Gastrocnemius medialis (tissue), 4 donors: ENCODE data around the gene SP6. TPM values are rescaled to one million over a fixed set of nuclear protein-coding genes. Genes with fewer than 3 reads are reported as not detected.

Source experiments
- ATAC-seq, 2 donors: fragments of 150-250 bp; one replicate each; pipeline ENCODE4 v1.9.1; 2016
- DNase-seq, 2 donors: peaks; one replicate each; pipeline ENCODE4 v3.0.0-alpha.2; 2019
- H3K27ac ChIP-seq, 4 donors: fragments of 200-600 bp; sonication (generic); 1 replicate in 1 of 4; 2 replicates in 3 of 4; pipeline ENCODE4 v1.5.1; 2016 to 2018; ENCODE audit warnings: mild to moderate bottlenecking in 2 of 4, moderate library complexity in 1 of 4
- H3K27me3 ChIP-seq, 3 donors: fragments of 200-600 bp; sonication (generic) in 2 of 3; 1 replicate in 1 of 3; 2 replicates in 2 of 3; pipeline versions ENCODE4 v1.5.1 to v1.6.0; 2016 to 2019; ENCODE audit warnings: mild to moderate bottlenecking in 1 of 3, moderate library complexity in 1 of 3
- H3K36me3 ChIP-seq, 2 donors: fragments of 200-600 bp; sonication (generic) in 1 of 2; one replicate each; pipeline ENCODE4 v1.5.1; 2017 to 2018
- H3K4me1 ChIP-seq, 2 donors: fragments of 200-600 bp; sonication (generic) in 1 of 2; one replicate each; pipeline ENCODE4 v1.5.1; 2016 to 2017; ENCODE audit warnings: mild to moderate bottlenecking in 2 of 2
- H3K4me3 ChIP-seq, 4 donors: fragments of 200-600 bp; sonication (generic) in 3 of 4; 1 replicate in 1 of 4; 2 replicates in 3 of 4; pipeline ENCODE4 v1.5.1; 2016 to 2019; ENCODE audit warnings: mild to moderate bottlenecking in 2 of 4
- H3K9me3 ChIP-seq, 3 donors: fragments of 200-600 bp; sonication (generic) in 2 of 3; 1 replicate in 1 of 3; 2 replicates in 2 of 3; pipeline ENCODE4 v1.5.1; 2016 to 2019
- POLR2A ChIP-seq, 2 donors: fragments of 450-650 bp; IDR thresholded peaks; one replicate each; pipeline ENCODE4 v1.6.1; 2017; ENCODE audit warnings: antibody characterized with exemption in 2 of 2, mild to moderate bottlenecking in 2 of 2, moderate library complexity in 2 of 2
- in situ Hi-C, 4 donors: fragments of 200-750 bp; cut with MboI; loops; one replicate each; pipeline versions ENCODE4 v1.15.0 to v1.8.0; 2017; ENCODE audit warnings: low sequenced_read_pairs in 4 of 4
- intact Hi-C: fragments of 100-400 bp; cut with DNase I; formaldehyde crosslinking; loops from one replicate; pipeline ENCODE4 v1.15.1; 2023; ENCODE audit warnings: low total_unique reads
- total RNA-seq, 4 donors: library from RNA; depleted of rRNA; stranded (reverse); fragments of >200 nt; gene quantifications; one replicate each; pipeline versions ENCODE4 v1.1.0 to v1.2.3, GENCODE V29; 2016
- TF ChIP-seq, protein P1 (sequence below), 5 experiments: fragments of 450-650 bp in 3 of 5; fragments of 200-600 bp in 2 of 5; sonication (generic) in 2 of 5; IDR thresholded peaks in 4 of 5; conservative IDR thresholded peaks in 1 of 5; 1 replicate in 4 of 5; 2 replicates in 1 of 5; pipeline ENCODE4 v1.5.1; 2016 to 2019; ENCODE audit warnings: antibody characterized with exemption in 5 of 5, mild to moderate bottlenecking in 3 of 5, moderate library complexity in 3 of 5

The SP6 gene
- total RNA-seq, 4 donors from 2014 or later, result 0.16 TPM; not detected in 3

DNA sequence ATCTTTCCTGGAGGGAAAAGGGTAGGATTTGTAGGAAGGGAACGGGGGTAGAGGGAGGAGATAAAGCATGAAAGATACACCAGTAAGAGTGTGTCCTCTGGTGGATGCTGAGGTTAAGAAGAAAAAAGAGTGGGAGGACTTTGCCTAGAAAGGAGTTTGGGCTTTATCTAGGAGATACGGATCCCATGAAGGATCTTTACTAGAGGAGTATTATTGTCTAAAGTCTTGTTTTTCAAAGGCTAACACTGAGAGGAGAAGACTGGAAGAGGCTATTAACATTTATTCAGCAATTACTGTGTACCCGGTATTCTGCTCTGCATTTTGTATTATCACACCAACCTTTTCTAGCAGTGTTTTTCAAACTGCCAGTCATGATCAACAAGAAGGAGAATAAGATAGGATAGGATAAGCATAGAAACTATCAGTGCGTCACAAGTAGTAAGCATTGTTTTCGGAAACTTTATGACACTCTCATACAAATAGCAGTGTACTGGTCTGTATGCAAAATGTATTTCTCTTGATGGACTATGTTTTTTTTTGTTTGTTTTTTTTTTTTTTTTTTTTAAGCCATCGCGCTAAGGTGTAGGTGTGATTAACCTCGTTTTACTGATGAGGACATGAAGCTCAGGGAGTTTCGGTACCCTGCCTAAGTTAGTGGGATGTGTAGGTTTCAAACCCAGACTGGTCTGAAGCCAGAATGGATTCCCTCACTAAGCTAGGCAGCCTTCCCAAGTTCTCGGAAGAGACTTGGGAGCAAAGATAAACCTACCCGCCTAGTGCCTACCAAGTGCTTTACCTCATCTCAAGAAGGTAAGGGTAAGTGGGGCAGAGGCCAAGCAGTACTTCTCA, 43.8 kb upstream of the SP6 start:
- H3K9me3 ChIP-seq, result no peaks in the 10 kb centered on the region
- ATAC-seq (no peak), DNase-seq (no peak)
- in situ Hi-C loops (loop anchor here in 2 of 4 donors (5.0 to 10.0 kb wide), 2 partner anchors 50 to 52 kb away; partner anchors contain the start of genes PNPO (in 1 of the 2) and SCRN2 (in 1 of the 2)), intact Hi-C loops (loop anchor here (1.0 to 5.0 kb wide), 7 partner anchors 46 to 1298 kb away; partner anchors contain the start of genes LRRC46, MRPL10, PNPO and SNX11)
- peak overlapping the region; percentile 88 to 96 (median 92) for H3K27ac ChIP-seq
- no peaks in the 10 kb centered on the region for H3K36me3 ChIP-seq
- no peak for TF ChIP-seq POLR2A (IDR thresholded peaks at IDR 0.05)
- TF ChIP-seq, protein P1, sequence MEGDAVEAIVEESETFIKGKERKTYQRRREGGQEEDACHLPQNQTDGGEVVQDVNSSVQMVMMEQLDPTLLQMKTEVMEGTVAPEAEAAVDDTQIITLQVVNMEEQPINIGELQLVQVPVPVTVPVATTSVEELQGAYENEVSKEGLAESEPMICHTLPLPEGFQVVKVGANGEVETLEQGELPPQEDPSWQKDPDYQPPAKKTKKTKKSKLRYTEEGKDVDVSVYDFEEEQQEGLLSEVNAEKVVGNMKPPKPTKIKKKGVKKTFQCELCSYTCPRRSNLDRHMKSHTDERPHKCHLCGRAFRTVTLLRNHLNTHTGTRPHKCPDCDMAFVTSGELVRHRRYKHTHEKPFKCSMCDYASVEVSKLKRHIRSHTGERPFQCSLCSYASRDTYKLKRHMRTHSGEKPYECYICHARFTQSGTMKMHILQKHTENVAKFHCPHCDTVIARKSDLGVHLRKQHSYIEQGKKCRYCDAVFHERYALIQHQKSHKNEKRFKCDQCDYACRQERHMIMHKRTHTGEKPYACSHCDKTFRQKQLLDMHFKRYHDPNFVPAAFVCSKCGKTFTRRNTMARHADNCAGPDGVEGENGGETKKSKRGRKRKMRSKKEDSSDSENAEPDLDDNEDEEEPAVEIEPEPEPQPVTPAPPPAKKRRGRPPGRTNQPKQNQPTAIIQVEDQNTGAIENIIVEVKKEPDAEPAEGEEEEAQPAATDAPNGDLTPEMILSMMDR (IDR thresholded peaks at IDR 0.05 in 4 of 5, conservative IDR thresholded peaks at IDR 0.05 in 1 of 5), result no peak
- no peaks in the 10 kb centered on the region for H3K27me3 ChIP-seq
- H3K4me1 ChIP-seq, result peaks cover 32 to 37% of the 10 kb centered on the region in 2 donors
- H3K4me3 ChIP-seq, result peak overlapping the region; percentile 60 to 84 (median 78)

- Histone ChIP-seq H3K27me3 (no peaks in the 10 kb centered on the region), H3K27ac (no peak overlapping the region), H3K36me3 (no peaks in the 10 kb centered on the region), H3K4me3 (no peak overlapping the region), H3K9me3 (no peaks in the 10 kb centered on the region), H3K4me1 (peaks cover 4 to 10% of the 10 kb centered on the region in 2 donors)
- ATAC-seq (no peak), DNase-seq (no peak)
- intact Hi-C loops, result no loop called here
- TF ChIP-seq POLR2A (IDR thresholded peaks at IDR 0.05), result no peak
- TF ChIP-seq, protein P1 (IDR thresholded peaks at IDR 0.05 in 4 of 5, conservative IDR thresholded peaks at IDR 0.05 in 1 of 5), result no peak
- in situ Hi-C loops, result loop anchor here in 2 of 4 donors (5.0 to 10.0 kb wide), 2 partner anchors 49 to 53 kb away; partner anchors contain the start of genes PNPO (in 1 of the 2) and SCRN2 (in 1 of the 2)
These were observed 40.7 kb upstream of the SP6 start for GRCh38 chr17:47891545-47892088.

DNA sequence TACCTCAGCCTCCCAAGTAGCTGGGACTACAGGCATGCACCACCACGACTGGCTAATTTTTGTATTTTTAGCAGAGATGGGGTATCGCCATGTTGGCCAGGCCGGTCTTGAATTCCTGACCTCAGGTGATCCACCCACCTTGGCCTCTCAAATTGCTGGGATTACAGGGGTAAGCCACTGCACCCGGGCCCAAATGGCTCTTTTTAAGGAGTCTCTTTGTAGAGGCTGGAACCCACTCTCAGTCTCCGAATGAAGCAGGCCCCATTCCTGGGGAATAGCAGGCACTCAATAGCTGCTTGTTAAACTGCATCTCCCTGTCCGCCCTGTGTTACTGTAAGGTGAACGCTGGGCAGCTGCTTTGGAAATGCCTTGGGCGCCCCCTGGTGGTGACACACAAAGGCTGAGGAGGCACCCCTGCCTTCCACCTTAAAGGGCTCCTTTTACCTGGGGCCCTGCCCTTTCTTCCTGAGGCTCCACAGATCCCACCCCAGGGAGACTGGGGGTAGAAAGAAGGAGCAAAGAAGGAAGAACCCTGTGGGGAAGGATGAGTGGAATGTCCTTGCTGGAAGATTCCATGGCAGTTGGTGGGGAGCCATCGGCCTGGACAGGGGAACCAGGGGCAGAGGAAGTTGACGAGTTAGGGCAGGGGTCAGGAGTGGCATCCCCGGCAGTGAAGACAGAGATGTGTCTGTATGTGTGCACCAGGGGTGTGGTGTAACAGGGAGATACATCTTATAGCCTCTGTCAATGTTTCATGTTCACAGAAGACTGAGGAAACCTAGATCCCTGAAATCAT, 39.0 kb upstream of the SP6 start:
- no peaks in the 10 kb centered on the region for H3K9me3 ChIP-seq
- DNase-seq (peak; percentile 61 to 82), ATAC-seq (peak; percentile 92 to 98)
- in situ Hi-C loops (loop anchor here (5.0 to 10.0 kb wide), 2 partner anchors 48 to 55 kb away; partner anchors contain the start of genes SCRN2 (in 4 of the 4) and PNPO (in 1 of the 4)), intact Hi-C loops (loop anchor here (1.0 kb wide), 1 partner anchor 49 kb away; the partner anchor contains the start of gene SCRN2)
- peaks cover 4 to 8% of the 10 kb centered on the region in 2 donors for H3K4me1 ChIP-seq
- no peaks in the 10 kb centered on the region for H3K27me3 ChIP-seq
- no peak for TF ChIP-seq POLR2A (IDR thresholded peaks at IDR 0.05)
- TF ChIP-seq, protein P1 (IDR thresholded peaks at IDR 0.05 in 4 of 5, conservative IDR thresholded peaks at IDR 0.05 in 1 of 5), result peak; percentile 80 to 96 (median 95)
- H3K4me3 ChIP-seq, result no peak overlapping the region
- no peaks in the 10 kb centered on the region for H3K36me3 ChIP-seq
- H3K27ac ChIP-seq, result no peak overlapping the region

DNA sequence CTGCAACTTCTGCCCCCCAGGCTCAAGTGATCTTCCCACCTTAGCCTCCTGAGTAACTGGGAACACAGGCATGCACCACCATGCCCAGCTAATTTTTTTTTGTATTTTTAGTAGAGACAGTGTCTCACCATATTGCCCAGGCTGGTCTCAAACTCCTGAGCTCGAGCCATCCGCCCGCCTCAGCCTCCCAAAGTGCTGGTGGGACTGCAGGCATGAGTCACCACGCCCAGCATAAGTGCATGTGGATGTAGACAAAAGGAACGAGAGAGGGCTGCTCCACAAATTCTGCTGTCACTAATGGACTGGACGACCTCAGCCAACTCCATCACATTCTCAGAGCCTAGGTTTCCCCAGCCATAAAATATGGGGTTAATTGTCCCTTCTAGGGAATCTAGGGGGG, 37.3 kb upstream of the SP6 start:
- Histone ChIP-seq H3K9me3 (no peaks in the 10 kb centered on the region), H3K27ac (no peak overlapping the region), H3K27me3 (peaks cover 0 to 2% (median 0%) of the 10 kb centered on the region in 3 donors), H3K4me3 (no peak overlapping the region), H3K36me3 (no peaks in the 10 kb centered on the region), H3K4me1 (no peaks in the 10 kb centered on the region)
- no peak for DNase-seq
- TF ChIP-seq, protein P1 (IDR thresholded peaks at IDR 0.05 in 4 of 5, conservative IDR thresholded peaks at IDR 0.05 in 1 of 5), result no peak
- no peak for TF ChIP-seq POLR2A (IDR thresholded peaks at IDR 0.05)
- intact Hi-C loops (no loop called here), in situ Hi-C loops (loop anchor here in 3 of 4 donors (5.0 kb wide), 1 partner anchor 46 kb away; the partner anchor contains the start of gene SCRN2 (in 3 of the 3))
- no peak for ATAC-seq
